GM18861 (cell line): Measurements from ENCODE around the gene COL13A1.

ENCODE experiments used
- ATAC-seq: cut with Tn5 transposase; IDR thresholded peaks from one replicate; pipeline ENCODE4 v1.9.1; 2021; ENCODE audit not compliant: unreplicated experiment

COL13A1 gene

DNA sequence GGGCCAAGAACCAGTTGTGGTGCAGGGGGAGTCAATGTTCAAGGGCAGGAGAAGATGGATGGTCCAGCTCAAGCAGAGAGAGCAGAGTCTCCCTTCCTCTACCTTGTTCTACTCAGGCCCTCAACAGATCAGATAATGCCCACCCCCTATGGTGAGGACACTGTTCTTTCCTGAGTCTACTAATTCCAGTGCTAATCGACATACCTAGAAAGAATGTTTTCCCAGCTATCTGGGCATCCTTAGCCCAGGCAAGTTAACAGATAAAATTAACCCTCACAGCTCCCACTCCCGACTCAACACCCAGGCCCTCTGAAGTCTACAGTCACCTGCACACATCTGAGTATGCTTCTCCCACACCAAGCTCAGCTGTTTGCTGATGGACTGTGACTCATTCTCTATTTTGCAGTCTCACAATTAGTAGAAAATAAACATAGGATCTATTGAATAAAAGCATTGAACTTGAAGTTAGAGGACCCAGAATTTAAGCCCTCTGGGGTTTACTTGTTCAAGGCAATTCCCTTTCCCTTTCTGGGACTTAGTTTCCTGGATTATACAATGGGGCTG lies 17.1 kb downstream of the COL13A1 start:
- ATAC-seq: no peak

GRCh38 chr10:69819716-69820506 lies 18.2 kb downstream of the COL13A1 start:
- no peak for ATAC-seq

DNA sequence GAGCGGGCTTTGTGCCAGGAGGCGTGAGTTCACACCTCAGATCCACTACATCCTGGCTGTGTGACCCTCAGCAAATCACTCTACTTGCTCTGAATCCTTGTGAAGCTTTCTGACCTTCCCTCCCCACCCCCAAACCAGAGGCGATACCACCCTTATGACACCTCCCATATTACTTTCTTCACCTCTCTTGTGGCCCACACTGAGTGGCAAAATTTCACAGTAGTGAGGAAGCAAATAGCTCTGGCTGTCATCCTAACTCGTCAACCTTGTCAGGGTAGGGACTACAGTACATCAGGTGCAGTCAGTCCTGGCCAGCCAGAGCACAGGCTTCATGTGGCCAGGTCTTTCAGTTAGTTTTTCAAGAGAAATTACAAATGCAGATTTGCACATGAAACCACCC lies 19.1 kb downstream of the COL13A1 start:
- no peak for ATAC-seq

- no peak for ATAC-seq
Observed at GRCh38 chr10:69825604-69826003, 23.9 kb downstream of the COL13A1 start.

DNA sequence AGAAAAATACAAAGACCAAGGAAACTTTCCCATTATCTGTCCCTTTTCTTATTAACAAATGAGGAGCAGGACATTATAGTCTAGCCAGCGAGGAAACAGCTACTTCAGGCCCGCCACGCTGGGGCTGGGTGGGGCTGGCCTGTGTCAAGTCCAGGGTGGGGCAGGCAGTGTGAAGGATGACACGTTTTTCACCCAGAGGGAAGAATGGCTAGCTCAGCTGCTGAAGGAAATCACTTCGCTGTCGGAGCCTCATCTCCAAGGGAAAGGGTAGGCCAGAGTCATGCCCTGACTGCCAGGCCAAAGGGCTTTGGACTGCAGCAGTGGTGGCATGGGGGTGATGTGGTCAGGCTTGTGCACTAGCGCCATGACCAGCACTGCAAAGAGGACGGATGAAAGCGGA lies 24.4 kb downstream of the COL13A1 start:
- no peak for ATAC-seq

DNA sequence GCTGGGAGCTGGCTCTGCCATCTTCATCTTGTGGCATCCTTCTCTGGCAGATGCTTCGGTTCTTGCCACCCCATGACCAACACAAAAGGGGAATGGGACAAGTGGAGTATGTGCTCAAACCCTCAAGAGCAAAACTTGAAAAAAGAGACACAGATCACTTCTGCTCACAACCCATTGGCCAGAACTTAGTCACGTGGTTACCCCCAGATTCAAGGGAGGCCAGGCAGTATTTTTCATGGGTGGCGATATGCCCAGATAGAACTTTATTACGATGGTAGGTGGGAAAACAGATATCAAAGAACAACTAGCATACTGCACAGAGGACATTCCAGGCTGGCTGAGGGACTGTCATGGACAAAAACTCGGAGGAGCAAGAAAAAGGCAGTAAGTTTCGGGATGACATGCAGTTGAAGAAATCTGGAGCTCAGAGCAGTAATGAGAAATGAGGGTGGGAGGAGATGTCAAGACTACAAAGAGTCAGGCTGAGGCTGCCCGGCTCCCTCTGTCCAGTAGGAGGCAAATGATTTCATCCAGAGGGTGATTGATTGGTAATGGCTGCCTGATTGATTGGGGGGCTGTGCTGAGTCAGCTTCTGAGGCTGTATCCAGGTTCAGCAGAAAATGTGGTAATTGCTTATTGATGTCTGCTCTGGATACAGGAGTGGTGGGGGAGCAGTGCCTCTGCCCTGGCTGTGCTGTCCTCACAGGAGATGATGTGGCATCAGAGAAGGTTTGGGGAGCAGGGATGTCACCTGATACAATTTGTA lies 25.3 kb downstream of the COL13A1 start:
- ATAC-seq: no peak

GRCh38 chr10:69828144-69828870 lies 26.6 kb downstream of the COL13A1 start:
- ATAC-seq: no peak

DNA sequence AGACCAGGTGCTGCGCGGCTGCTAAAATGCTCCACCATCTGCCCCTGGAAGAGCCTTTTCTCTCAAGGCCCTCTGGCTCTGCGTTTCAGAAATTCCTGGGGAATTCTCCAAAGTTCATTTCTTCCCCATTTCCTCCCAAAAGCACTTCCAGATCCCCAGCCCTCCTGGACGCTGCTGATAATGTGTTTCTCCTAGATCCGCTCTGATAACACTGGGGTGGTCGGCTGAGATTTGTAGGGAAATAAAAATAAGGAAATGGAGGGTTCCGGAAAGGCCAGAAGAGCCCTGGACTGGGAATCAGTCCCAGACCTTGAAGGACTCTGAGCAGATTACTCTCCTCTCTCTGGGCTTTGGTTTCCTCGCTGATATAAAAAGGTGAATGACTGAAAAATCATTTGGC lies 28.1 kb downstream of the COL13A1 start:
- ATAC-seq: no peak

DNA sequence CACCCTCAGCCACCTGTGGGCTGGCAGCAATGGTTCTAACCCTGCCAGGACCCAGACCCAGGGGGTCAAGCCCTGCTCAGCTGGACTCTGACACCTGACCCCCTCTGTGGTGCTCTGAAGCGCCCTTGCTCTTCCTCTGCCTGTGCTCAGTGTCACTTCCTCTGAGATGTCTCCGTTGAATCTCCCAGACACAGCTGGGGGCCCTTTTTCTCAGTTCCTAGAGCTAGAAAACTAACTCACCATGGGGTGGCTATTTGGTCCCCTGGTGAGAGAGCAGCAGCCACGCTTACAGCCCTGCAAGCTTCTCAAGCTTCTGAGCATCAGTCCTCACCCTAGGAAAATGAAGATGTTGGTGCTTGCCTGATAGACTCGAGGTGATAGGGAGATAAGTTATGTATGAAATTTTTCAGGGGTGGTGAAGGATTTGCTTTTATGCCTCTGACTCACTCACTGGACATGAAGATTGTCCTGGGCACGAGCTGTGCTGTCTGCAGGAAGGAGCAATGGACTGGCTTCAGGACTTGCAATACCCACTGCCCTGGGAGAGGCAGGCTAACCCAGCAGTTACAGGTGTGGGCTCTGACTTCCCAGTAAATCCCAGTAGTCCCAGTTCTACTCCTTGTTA lies 29.6 kb downstream of the COL13A1 start:
- ATAC-seq: no peak

DNA sequence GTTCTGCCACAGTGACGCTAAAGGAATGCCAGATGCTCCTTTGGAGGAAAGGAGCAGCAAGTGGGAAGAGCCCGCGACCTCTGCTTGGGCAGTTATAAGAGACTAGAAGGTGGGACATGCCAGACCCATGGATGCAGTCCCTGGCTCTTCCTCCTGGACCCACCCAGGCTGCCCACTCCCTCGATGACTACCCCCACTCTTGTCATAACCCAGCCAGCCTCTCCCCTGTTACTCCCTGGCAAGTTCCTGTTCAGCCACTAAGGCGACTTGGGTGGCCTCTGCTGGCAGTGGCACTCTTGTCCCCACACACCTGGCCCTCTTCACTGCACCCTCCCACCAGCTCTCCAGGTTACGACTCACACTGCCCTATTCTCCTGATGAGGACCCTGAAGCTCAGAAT lies 33.5 kb downstream of the COL13A1 start:
- no peak for ATAC-seq

DNA sequence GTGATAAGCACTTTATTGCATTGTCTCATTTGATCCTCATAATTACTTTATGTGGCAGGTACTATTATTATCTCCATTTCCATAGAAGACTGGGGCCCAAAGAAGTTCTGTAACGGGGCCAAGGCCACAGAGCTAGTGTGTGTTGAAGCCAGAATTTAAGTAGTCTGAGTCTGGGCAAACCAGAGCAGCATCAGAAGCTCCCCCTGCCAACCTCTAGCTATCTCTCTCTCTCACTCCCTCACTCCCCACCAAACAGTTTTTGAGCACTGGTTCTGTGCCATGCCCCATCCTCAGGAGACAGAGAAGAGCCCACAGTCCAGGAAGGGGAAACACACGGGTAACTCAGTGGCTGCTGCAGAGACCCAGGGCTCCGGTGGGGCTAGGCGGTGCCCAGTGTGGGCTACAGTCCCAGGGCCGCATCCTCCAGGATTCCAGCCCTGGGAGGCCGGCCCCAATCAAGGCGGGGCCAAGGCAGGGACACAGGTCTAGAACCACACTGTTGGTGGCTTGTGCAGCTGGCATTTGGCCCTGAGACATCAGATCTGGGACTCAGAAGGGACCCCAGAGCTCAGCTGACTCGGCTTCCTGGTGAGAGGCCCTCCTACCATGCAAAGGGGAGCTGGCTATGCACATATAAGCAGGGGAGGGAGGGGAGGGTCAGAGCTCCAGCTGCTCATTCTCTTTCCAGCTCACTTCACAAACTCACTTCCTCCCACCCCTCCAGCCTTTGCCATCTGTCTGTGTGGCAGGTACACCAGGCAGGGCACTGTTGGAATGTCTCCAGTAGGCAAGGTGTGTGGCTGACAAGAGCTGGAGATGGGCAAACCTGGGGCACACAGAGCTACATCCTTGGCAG lies 34.4 kb downstream of the COL13A1 start:
- no peak for ATAC-seq

- ATAC-seq: no peak
Observed at GRCh38 chr10:69836731-69837030, 35.0 kb downstream of the COL13A1 start.

DNA sequence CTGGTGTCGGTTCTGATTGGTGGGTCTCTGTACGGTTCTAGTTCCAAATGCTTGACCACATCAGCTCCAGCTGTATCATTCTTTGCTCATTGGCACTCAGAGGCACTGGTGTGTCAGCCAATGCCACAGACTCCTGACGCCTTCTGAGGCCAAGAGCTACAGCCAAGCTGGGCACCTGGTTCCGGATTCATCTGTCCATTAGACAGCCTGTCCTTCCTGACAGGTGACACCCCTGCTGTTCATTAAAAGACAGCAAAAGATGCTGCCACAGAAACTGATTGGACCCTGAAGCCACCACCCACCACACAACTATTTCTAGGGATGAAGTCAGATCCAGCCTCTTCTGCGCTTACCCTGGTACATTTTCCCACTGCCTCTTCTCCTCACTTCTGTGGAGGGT lies 35.6 kb downstream of the COL13A1 start:
- no peak for ATAC-seq

DNA sequence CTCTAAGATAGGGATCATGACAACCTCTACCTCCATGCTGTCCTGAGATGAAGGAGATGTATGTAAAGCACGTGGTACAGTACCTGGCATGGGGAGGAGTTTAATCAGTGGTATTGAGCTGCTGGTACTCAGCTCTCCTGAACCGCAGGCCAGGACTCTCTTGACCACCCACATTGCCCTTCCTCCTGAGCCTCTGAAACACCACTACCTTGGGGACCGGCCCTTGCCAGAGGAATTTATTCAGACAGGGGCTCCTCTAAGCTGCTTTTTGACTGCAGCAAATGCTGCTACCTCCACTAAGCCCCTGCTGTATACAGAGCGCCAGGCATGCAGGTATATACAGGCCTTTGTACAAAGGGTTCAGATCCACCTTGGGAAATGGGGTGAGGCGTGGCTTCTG lies 36.7 kb downstream of the COL13A1 start:
- ATAC-seq: no peak

GRCh38 chr10:69838853-69839252 lies 37.1 kb downstream of the COL13A1 start:
- no peak for ATAC-seq

GRCh38 chr10:69839696-69840345 lies 38.1 kb downstream of the COL13A1 start:
- no peak for ATAC-seq

DNA sequence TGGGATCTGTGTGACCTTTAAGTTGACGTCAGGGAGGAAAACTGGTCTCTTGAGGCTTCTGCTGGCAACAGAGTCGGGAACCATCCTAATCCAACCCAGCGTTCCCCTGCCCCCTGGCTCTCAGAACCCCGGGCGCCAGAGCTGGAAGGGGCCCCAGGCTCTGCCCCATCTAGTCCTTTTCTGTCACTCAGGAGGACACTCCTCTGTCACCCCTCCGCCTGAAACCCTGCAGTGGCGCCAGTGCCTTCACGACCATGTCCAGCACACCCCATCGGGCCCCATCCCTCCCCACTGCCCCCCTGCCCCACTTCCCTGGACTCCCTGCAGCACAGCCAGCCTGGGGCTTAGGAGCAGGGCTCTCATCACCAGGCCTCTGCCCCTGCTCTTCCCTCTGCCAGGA lies 39.1 kb downstream of the COL13A1 start:
- ATAC-seq: no peak

DNA sequence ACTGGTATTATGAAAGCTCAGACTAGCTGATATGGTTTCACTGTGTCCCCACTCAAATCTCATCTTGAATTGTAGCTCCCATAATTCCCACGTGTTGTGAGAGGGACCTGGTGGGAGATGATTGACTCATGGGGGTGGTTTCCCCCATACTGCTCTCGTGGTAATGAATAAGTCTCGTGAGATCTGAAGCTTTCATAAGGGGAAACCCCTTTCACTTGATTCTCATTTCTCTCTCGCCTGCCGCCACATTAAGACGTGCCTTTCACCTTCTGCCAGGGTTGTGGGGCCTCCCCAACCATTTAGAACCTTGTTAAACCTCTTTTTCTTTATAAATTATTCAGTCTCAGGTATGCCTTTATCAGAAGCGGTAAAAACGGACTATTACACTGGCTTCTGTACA lies 40.3 kb downstream of the COL13A1 start:
- ATAC-seq: no peak

GRCh38 chr10:69842882-69843281 lies 41.2 kb downstream of the COL13A1 start:
- ATAC-seq: no peak

DNA sequence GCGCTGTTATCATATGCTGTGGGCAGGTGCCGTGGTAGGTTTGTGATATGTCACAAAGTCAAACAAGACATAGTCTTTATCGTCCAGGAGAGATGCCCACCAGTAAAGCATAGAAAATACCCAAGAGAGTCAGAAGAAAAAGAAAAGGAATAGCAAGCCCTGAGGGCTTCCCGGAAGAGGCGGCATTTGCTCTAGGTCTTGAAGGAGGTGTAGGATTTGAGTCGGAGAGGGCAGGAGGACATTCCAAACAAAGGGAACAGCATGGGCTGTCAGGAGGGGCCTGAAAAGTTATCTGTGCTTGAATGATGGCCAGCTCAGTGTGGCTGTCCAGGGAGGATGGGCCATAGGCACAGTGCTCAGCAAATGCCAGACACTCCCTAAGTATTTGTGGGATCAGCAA lies 42.2 kb downstream of the COL13A1 start:
- ATAC-seq: no peak
